Measurements from ENCODE around the gene SOWAHD. TPM values are rescaled to one million over a fixed set of nuclear protein-coding genes. Genes with fewer than 3 reads are reported as not detected.
"Not testable (repeated sequence)": the region's sequence is repeated elsewhere in the genome, so short reads cannot be mapped to it uniquely, and the experiment has no call there.

Gene SOWAHD
- total RNA-seq, 4 donors from 2014 or later = 0.27 TPM; not detected in 3

GRCh38 chrX:119736206-119736764, 22.1 kb upstream of the SOWAHD start:
- H3K9me3 ChIP-seq = no peaks in the 10 kb centered on the region
- no peaks in the 10 kb centered on the region for H3K27me3 ChIP-seq
- no peak overlapping the region for H3K27ac ChIP-seq
- no peaks in the 10 kb centered on the region for H3K36me3 ChIP-seq
- ATAC-seq = no peak
- H3K4me3 ChIP-seq = no peak overlapping the region
- 81 to 83% methylated on average over 3 to 7 of the region's 12 CpGs for WGBS, 2 donors (ENCODE audit: low coverage in 1 of 2)
- no peaks in the 10 kb centered on the region for H3K4me1 ChIP-seq
- TF ChIP-seq POLR2AphosphoS5 (IDR thresholded peaks at IDR 0.05) = no peak
- no peak for TF ChIP-seq CTCF (IDR thresholded peaks at IDR 0.05)
- no peak for TF ChIP-seq POLR2A (IDR thresholded peaks at IDR 0.05)
- TF ChIP-seq EP300 (IDR thresholded peaks at IDR 0.05) = no peak

- ATAC-seq = no peak
- H3K27ac ChIP-seq = no peak overlapping the region
- no peak for TF ChIP-seq POLR2A (IDR thresholded peaks at IDR 0.05)
- no peak for TF ChIP-seq POLR2AphosphoS5 (IDR thresholded peaks at IDR 0.05)
- TF ChIP-seq EP300 (IDR thresholded peaks at IDR 0.05) = no peak
- no peak for TF ChIP-seq CTCF (IDR thresholded peaks at IDR 0.05)
- H3K36me3 ChIP-seq = no peaks in the 10 kb centered on the region
- no peak overlapping the region for H3K4me3 ChIP-seq
- no peaks in the 10 kb centered on the region for H3K27me3 ChIP-seq
- WGBS, 2 donors (ENCODE audit: low coverage in 1 of 2) = 64 to 86% methylated on average over 1 to 4 of the region's 5 CpGs
- no peaks in the 10 kb centered on the region for H3K9me3 ChIP-seq
- H3K4me1 ChIP-seq = no peaks in the 10 kb centered on the region
Observed at GRCh38 chrX:119738742-119739141, 19.6 kb upstream of the SOWAHD start.

- no peak overlapping the region for H3K27ac ChIP-seq
- no peaks in the 10 kb centered on the region for H3K36me3 ChIP-seq
- no peaks in the 10 kb centered on the region for H3K9me3 ChIP-seq
- H3K4me3 ChIP-seq = no peak overlapping the region
- WGBS, 2 donors (ENCODE audit: low coverage in 1 of 2) = 45% methylated on average over 3 of the region's 4 CpGs; no CpG with 5 or more reads in 1 of the 2 donors
- ATAC-seq = no peak
- no peaks in the 10 kb centered on the region for H3K27me3 ChIP-seq
- no peaks in the 10 kb centered on the region for H3K4me1 ChIP-seq
- TF ChIP-seq CTCF (IDR thresholded peaks at IDR 0.05) (no peak), EP300 (IDR thresholded peaks at IDR 0.05) (no peak), POLR2A (IDR thresholded peaks at IDR 0.05) (no peak), POLR2AphosphoS5 (IDR thresholded peaks at IDR 0.05) (no peak)
Observed at GRCh38 chrX:119745283-119745848, 13.0 kb upstream of the SOWAHD start.

DNA sequence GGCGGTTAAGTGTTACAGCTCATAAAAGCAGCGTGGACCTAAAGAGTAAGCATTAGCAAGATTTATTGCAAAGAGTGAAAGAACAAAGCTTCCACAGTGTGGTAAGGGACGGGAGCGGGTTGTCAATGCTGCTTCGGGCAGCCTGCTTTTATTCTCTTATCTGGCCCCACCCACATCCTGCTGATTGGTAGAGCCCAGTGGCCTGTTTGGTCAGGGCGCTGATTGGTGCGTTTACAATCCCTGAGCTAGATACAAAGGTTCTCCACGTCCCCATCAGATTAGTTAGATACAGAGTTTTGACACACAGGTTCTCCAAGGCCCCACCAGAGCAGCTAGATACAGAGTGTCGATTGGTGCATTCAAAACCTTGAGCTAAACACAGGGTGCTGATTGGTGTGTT, 8.3 kb upstream of the SOWAHD start:
- H3K27me3 ChIP-seq, H3K36me3 ChIP-seq: not testable (repeated sequence)
- no CpG with 5 or more reads among the region's 9 CpGs for WGBS, 2 donors (ENCODE audit: low coverage in 1 of 2)

GRCh38 chrX:119750751-119751150, 7.6 kb upstream of the SOWAHD start:
- no CpG with 5 or more reads among the region's 27 CpGs for WGBS, 2 donors (ENCODE audit: low coverage in 1 of 2)
- not testable (repeated sequence) for H3K36me3 ChIP-seq, H3K27ac ChIP-seq, H3K4me3 ChIP-seq, H3K27me3 ChIP-seq, ATAC-seq, H3K4me1 ChIP-seq, H3K9me3 ChIP-seq

More for the DNA sequence above, 8.3 kb upstream of the SOWAHD start:
- not testable (repeated sequence) for H3K27ac ChIP-seq, H3K9me3 ChIP-seq, H3K4me1 ChIP-seq, H3K4me3 ChIP-seq, ATAC-seq

DNA sequence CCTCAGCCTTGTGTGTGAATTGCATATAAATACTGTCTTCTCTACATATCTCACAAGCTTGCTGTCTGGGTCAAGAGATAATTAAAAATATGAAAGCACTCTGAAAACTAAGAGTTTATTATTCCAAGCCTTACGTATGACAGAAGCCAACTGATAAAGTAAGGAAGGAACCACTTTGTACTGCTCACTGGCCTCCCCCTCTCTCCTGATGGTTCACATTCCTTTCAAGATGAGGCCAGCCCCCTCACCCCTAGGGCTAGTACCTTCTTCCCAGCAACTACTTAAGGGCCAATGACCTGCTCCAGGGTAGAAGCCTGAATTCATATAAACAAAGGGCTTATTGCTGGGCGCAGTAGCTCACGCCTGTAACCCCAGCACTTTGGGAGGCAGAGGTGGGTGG, 5.4 kb upstream of the SOWAHD start:
- Histone ChIP-seq H3K9me3 (no peaks in the 10 kb centered on the region), H3K27ac (no peak overlapping the region), H3K4me3 (no peak overlapping the region), H3K36me3 (no peaks in the 10 kb centered on the region), H3K4me1 (peaks cover 0 to 4% (median 0%) of the 10 kb centered on the region in 3 donors), H3K27me3 (no peaks in the 10 kb centered on the region)
- TF ChIP-seq POLR2A (IDR thresholded peaks at IDR 0.05) (no peak), EP300 (IDR thresholded peaks at IDR 0.05) (no peak), CTCF (IDR thresholded peaks at IDR 0.05) (no peak), POLR2AphosphoS5 (IDR thresholded peaks at IDR 0.05) (no peak)
- no peak for ATAC-seq
- 63 to 95% methylated on average over 1 to 3 of the region's 3 CpGs for WGBS, 2 donors (ENCODE audit: low coverage in 1 of 2)

Measured in gastroesophageal sphincter (tissue), 4 donors.